SK-N-SH (cell line): Measurements from ENCODE around the gene TSPAN16. TPM values are rescaled to one million over a fixed set of nuclear protein-coding genes. Genes with fewer than 3 reads are reported as not detected.

Source experiments
- CTCF ChIA-PET: fragments of 300-600, 350-600 bp; formaldehyde crosslinking; extraction: SDS; loops from one replicate; lab custom pipeline; 2021; lab: Yijun Ruan, JAX
- POLR2A ChIA-PET: fragments of 350-600 bp; sonication (Branson Sonifier 250); formaldehyde crosslinking; extraction: SDS; loops from one replicate; lab custom pipeline; 2020; ENCODE audit warnings: antibody characterized with exemption, inconsistent platforms; lab: Yijun Ruan, JAX
- DNase-seq: peaks from one replicate; pipeline ENCODE4 v3.0.0; 2012
- H2AFZ ChIP-seq: fragments of 200-600 bp; sonication (generic); 2 replicates; pipeline ENCODE4 v1.8.1; 2016; ENCODE audit warnings: antibody characterized with exemption, mild to moderate bottlenecking, low read depth
- H3F3A ChIP-seq: fragments of 200-600 bp; sonication (generic); replicated peaks from 2 replicates; pipeline ENCODE3; 2016; ENCODE audit warnings: antibody characterized with exemption, mild to moderate bottlenecking; ENCODE audit not compliant: insufficient read depth
- H3K27ac ChIP-seq, 2 experiments: fragments of 200-500 bp in 1 of 2; fragments of 200-600 bp in 1 of 2; sonication (Bioruptor generic) in 1 of 2; sonication (generic), shearing (Covaris generic) in 1 of 2; 2 replicates each; pipeline versions ENCODE4 v1.5.1 to v1.6.1; 2014 to 2016; ENCODE audit warnings: low read depth in 2 of 2, inconsistent platforms in 1 of 2, low read length in 1 of 2, mild to moderate bottlenecking in 1 of 2, mixed read lengths in 1 of 2
- H3K27me3 ChIP-seq: fragments of 200-600 bp; sonication (generic), shearing (Covaris generic); 2 replicates; pipeline ENCODE4 v1.6.1; 2016; ENCODE audit warnings: mixed run types; ENCODE audit not compliant: insufficient read depth
- H3K36me3 ChIP-seq, 2 experiments: fragments of 200-500 bp in 1 of 2; fragments of 200-600 bp in 1 of 2; sonication (Bioruptor generic) in 1 of 2; sonication (generic) in 1 of 2; replicated peaks in 1 of 2; 2 replicates each; pipeline versions ENCODE3 to v1.5.1; 2014 to 2016; ENCODE audit warnings: low read length in 1 of 2, mild to moderate bottlenecking in 1 of 2; ENCODE audit not compliant: insufficient read depth in 2 of 2, control insufficient read depth in 1 of 2
- H3K4me1 ChIP-seq, 2 experiments: fragments of 200-500 bp in 1 of 2; fragments of 200-600 bp in 1 of 2; sonication (Bioruptor generic) in 1 of 2; sonication (generic), shearing (Covaris generic) in 1 of 2; 2 replicates each; pipeline versions ENCODE4 v1.5.1 to v1.6.1; 2014 to 2016; ENCODE audit warnings: low read depth in 1 of 2, low read length in 1 of 2, mixed run types in 1 of 2; ENCODE audit not compliant: insufficient read depth in 2 of 2, control insufficient read depth in 1 of 2
- H3K4me2 ChIP-seq: fragments of 200-600 bp; sonication (generic), shearing (Covaris generic); 2 replicates; pipeline ENCODE4 v1.6.1; 2017; ENCODE audit warnings: mixed run types
- H3K4me3 ChIP-seq, 2 experiments: fragments of 200-500 bp in 1 of 2; fragments of 200-600 bp in 1 of 2; sonication (Bioruptor generic) in 1 of 2; sonication (generic), shearing (Covaris generic) in 1 of 2; 2 replicates each; pipeline versions ENCODE4 v1.5.1 to v1.8.1; 2014 to 2016; ENCODE audit warnings: low read depth in 2 of 2, inconsistent platforms in 1 of 2, low read length in 1 of 2, mild to moderate bottlenecking in 1 of 2, mixed read lengths in 1 of 2, moderate library complexity in 1 of 2
- H3K79me2 ChIP-seq: fragments of 200-600 bp; sonication (generic); 2 replicates; pipeline ENCODE4 v1.8.1; 2017; ENCODE audit warnings: mild to moderate bottlenecking; ENCODE audit not compliant: insufficient read depth
- H3K9ac ChIP-seq: fragments of 200-600 bp; sonication (generic); 2 replicates; pipeline ENCODE4 v1.6.1; 2017; ENCODE audit warnings: mixed run types
- H3K9me2 ChIP-seq: fragments of 200-600 bp; sonication (generic); 2 replicates; pipeline ENCODE4 v1.6.1; 2017; ENCODE audit warnings: mixed run types
- H3K9me3 ChIP-seq: fragments of 200-600 bp; sonication (generic); 2 replicates; pipeline ENCODE4 v1.6.1; 2017; ENCODE audit warnings: mixed run types, mild to moderate bottlenecking, moderate library complexity
- H4K20me1 ChIP-seq: fragments of 200-600 bp; sonication (generic); 2 replicates; pipeline ENCODE4 v1.6.1; 2017; ENCODE audit warnings: mild to moderate bottlenecking, mixed run types; ENCODE audit not compliant: insufficient read depth
- EZH2phosphoT487 ChIP-seq: fragments of 200-600 bp; sonication (generic); IDR thresholded peaks from 2 replicates; pipeline ENCODE4 v1.6.1; 2017; ENCODE audit warnings: low read depth, mixed run types, mild to moderate bottlenecking, antibody characterized with exemption, moderate library complexity, borderline replicate concordance
- MXI1 ChIP-seq: IDR thresholded peaks from 2 replicates; pipeline ENCODE4 v1.6.1; 2012; ENCODE audit warnings: mild to moderate bottlenecking, low read depth, low read length, improper control_type of control experiment
- RFX5 ChIP-seq: IDR thresholded peaks from 2 replicates; pipeline ENCODE4 v1.6.1; 2012; ENCODE audit warnings: mild to moderate bottlenecking, improper control_type of control experiment, low read length
- RXRA ChIP-seq: IDR thresholded peaks from 2 replicates; pipeline ENCODE4 v1.4.0; 2012; ENCODE audit warnings: low read depth, mild to moderate bottlenecking, borderline replicate concordance
- SIN3A ChIP-seq: IDR thresholded peaks from 2 replicates; pipeline ENCODE4 v1.6.1; 2012; ENCODE audit warnings: low read depth, mild to moderate bottlenecking, low read length, moderate library complexity, borderline replicate concordance
- SMC3 ChIP-seq: IDR thresholded peaks from 2 replicates; pipeline ENCODE4 v1.6.1; 2012; ENCODE audit warnings: low read depth, low read length, improper control_type of control experiment
- TAF1 ChIP-seq: IDR thresholded peaks from 2 replicates; pipeline ENCODE4 v1.6.1; 2012; ENCODE audit warnings: low read depth, mild to moderate bottlenecking, low read length, moderate library complexity, borderline replicate concordance
- TEAD4 ChIP-seq: IDR thresholded peaks from 2 replicates; pipeline ENCODE4 v1.4.0; 2012; ENCODE audit warnings: mild to moderate bottlenecking, borderline replicate concordance; ENCODE audit not compliant: insufficient read depth
- WGBS: methylation state at CpG from one replicate; pipeline ENCODE4 v1.1.6; 2017; ENCODE audit warnings: low lambda C conversion rate; 5-methylcytosine and 5-hydroxymethylcytosine counted together
- polyA plus RNA-seq, 3 experiments: library from polyadenylated mRNA; depleted of rRNA; stranded (reverse); fragments of >200 nt; gene quantifications; 2 replicates each; pipeline ENCODE4 v1.2.3, GENCODE V29; 2012
- TF ChIP-seq, protein P1 (sequence below): fragments of 150-350 bp; IDR thresholded peaks from 2 replicates; pipeline ENCODE4 v1.6.1; 2017; ENCODE audit warnings: antibody characterized with exemption, low read length, low read depth, borderline replicate concordance
- TF ChIP-seq, protein P2 (sequence below): fragments of 150-350 bp; IDR thresholded peaks from 2 replicates; pipeline ENCODE4 v1.6.1; 2016; ENCODE audit warnings: mild to moderate bottlenecking, low read depth, low read length
- TF ChIP-seq, protein P3 (sequence below): IDR thresholded peaks from 2 replicates; pipeline ENCODE4 v1.6.1; 2012; ENCODE audit warnings: mild to moderate bottlenecking, low read depth, low read length, moderate library complexity

Gene TSPAN16
- polyA plus RNA-seq, 1 of the 3 experiments (the other 2 are of a cell fraction), result not detected

DNA sequence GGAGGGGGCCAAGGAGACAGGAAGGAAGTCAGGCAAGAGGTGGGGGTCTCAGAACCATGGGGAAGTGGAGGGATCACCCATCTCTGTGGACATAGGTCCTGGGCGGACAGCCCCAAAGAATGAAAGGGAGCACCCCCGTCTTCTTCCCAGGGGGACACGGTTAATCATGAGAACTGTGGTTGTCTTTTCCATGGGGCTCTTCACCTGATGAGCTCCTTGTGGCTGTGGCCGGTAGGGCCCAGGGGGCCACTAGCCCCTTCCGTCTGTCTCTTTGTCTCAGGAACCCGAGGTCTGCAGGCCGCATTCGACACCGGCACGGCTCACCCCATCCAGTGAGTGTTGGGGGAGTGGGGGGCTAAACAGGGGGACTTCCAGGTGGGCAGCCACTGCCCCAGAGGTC is 67.9 kb downstream of the TSPAN16 start:
- H3K4me1 ChIP-seq, result no peaks in the 10 kb centered on the region
- DNase-seq, result no peak
- H3K9me2 ChIP-seq, result no peaks in the 10 kb centered on the region
- ChIA-PET CTCF (no interaction called here), POLR2A (no interaction called here)
- H3F3A ChIP-seq, result peaks cover 3% of the 10 kb centered on the region
- no peaks in the 10 kb centered on the region for H3K9me3 ChIP-seq
- no peaks in the 10 kb centered on the region for H3K27me3 ChIP-seq
- WGBS, result 100% methylated on average over 10 of the region's 10 CpGs
- no peak for TF ChIP-seq TAF1
- TF ChIP-seq, protein P1, sequence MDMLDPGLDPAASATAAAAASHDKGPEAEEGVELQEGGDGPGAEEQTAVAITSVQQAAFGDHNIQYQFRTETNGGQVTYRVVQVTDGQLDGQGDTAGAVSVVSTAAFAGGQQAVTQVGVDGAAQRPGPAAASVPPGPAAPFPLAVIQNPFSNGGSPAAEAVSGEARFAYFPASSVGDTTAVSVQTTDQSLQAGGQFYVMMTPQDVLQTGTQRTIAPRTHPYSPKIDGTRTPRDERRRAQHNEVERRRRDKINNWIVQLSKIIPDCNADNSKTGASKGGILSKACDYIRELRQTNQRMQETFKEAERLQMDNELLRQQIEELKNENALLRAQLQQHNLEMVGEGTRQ, result no peak
- TF ChIP-seq, protein P2, sequence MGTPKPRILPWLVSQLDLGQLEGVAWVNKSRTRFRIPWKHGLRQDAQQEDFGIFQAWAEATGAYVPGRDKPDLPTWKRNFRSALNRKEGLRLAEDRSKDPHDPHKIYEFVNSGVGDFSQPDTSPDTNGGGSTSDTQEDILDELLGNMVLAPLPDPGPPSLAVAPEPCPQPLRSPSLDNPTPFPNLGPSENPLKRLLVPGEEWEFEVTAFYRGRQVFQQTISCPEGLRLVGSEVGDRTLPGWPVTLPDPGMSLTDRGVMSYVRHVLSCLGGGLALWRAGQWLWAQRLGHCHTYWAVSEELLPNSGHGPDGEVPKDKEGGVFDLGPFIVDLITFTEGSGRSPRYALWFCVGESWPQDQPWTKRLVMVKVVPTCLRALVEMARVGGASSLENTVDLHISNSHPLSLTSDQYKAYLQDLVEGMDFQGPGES, result no peak
- TF ChIP-seq, protein P3, sequence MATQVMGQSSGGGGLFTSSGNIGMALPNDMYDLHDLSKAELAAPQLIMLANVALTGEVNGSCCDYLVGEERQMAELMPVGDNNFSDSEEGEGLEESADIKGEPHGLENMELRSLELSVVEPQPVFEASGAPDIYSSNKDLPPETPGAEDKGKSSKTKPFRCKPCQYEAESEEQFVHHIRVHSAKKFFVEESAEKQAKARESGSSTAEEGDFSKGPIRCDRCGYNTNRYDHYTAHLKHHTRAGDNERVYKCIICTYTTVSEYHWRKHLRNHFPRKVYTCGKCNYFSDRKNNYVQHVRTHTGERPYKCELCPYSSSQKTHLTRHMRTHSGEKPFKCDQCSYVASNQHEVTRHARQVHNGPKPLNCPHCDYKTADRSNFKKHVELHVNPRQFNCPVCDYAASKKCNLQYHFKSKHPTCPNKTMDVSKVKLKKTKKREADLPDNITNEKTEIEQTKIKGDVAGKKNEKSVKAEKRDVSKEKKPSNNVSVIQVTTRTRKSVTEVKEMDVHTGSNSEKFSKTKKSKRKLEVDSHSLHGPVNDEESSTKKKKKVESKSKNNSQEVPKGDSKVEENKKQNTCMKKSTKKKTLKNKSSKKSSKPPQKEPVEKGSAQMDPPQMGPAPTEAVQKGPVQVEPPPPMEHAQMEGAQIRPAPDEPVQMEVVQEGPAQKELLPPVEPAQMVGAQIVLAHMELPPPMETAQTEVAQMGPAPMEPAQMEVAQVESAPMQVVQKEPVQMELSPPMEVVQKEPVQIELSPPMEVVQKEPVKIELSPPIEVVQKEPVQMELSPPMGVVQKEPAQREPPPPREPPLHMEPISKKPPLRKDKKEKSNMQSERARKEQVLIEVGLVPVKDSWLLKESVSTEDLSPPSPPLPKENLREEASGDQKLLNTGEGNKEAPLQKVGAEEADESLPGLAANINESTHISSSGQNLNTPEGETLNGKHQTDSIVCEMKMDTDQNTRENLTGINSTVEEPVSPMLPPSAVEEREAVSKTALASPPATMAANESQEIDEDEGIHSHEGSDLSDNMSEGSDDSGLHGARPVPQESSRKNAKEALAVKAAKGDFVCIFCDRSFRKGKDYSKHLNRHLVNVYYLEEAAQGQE, result no peak
- no peak for TF ChIP-seq RXRA
- no peak for TF ChIP-seq RFX5
- no peak for TF ChIP-seq TEAD4
- peaks cover 0 to 12% of the 10 kb centered on the region in 2 experiments for H3K36me3 ChIP-seq
- no peak overlapping the region for H3K9ac ChIP-seq
- H4K20me1 ChIP-seq, result no peaks in the 10 kb centered on the region
- no peak overlapping the region for H3K27ac ChIP-seq
- H3K79me2 ChIP-seq, result no peaks in the 10 kb centered on the region
- no peak overlapping the region for H3K4me3 ChIP-seq
- no peak overlapping the region for H3K4me2 ChIP-seq
- H2AFZ ChIP-seq, result no peak overlapping the region

GRCh38 chr19:11364296-11364904 is 68.4 kb downstream of the TSPAN16 start:
- no peaks in the 10 kb centered on the region for H3K4me1 ChIP-seq
- H3F3A ChIP-seq, result peaks cover 3% of the 10 kb centered on the region
- no peaks in the 10 kb centered on the region for H3K79me2 ChIP-seq
- ChIA-PET CTCF (no interaction called here), POLR2A (no interaction called here)
- DNase-seq, result no peak
- TF ChIP-seq EZH2phosphoT487 (no peak), SMC3 (no peak), MXI1 (no peak), SIN3A (no peak), TEAD4 (no peak), RFX5 (no peak), TAF1 (no peak)
- no peaks in the 10 kb centered on the region for H4K20me1 ChIP-seq
- no peaks in the 10 kb centered on the region for H3K9me2 ChIP-seq
- 89% methylated on average over 22 of the region's 28 CpGs for WGBS
- H3K4me2 ChIP-seq, result no peak overlapping the region
- peaks cover 0 to 12% of the 10 kb centered on the region in 2 experiments for H3K36me3 ChIP-seq
- H3K4me3 ChIP-seq, result no peak overlapping the region
- H3K9me3 ChIP-seq, result no peaks in the 10 kb centered on the region
- no peak overlapping the region for H3K9ac ChIP-seq
- no peak overlapping the region for H3K27ac ChIP-seq
- no peaks in the 10 kb centered on the region for H3K27me3 ChIP-seq
- H2AFZ ChIP-seq, result no peak overlapping the region
